NCI-H1930 (cell line): Measurements from ENCODE around the gene USP53.
"Not testable (repeated sequence)": the region's sequence is repeated elsewhere in the genome, so short reads cannot be mapped to it uniquely, and the experiment has no call there.

ENCODE experiments used
- DNase-seq, 2 experiments: peaks; one replicate each; lab custom pipeline; 2025; lab: John Stamatoyannopoulos, UW

USP53 gene

GRCh38 chr4:119279541-119279940 is 67.0 kb downstream of the USP53 start:
- not testable (repeated sequence) for DNase-seq

DNA sequence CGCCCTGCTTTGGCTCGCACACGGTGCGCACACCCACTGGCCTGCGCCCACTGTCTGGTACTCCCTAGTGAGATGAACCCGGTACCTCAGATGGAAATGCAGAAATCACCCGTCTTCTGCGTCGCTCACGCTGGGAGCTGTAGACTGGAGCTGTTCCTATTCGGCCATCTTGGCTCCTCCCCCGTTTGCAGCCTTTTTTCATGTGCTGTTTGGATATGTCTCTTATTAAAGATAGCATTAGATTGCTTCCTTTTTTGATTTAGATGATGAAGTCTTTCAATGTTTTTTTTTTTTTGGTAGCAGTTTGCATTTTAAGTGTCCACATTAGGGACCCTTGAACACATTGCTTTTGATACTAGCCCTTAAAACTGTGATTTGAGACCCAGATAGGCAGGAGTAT is 67.4 kb downstream of the USP53 start:
- DNase-seq, result not testable (repeated sequence)

GRCh38 chr4:119281393-119281792 is 68.9 kb downstream of the USP53 start:
- DNase-seq, result no peak

DNA sequence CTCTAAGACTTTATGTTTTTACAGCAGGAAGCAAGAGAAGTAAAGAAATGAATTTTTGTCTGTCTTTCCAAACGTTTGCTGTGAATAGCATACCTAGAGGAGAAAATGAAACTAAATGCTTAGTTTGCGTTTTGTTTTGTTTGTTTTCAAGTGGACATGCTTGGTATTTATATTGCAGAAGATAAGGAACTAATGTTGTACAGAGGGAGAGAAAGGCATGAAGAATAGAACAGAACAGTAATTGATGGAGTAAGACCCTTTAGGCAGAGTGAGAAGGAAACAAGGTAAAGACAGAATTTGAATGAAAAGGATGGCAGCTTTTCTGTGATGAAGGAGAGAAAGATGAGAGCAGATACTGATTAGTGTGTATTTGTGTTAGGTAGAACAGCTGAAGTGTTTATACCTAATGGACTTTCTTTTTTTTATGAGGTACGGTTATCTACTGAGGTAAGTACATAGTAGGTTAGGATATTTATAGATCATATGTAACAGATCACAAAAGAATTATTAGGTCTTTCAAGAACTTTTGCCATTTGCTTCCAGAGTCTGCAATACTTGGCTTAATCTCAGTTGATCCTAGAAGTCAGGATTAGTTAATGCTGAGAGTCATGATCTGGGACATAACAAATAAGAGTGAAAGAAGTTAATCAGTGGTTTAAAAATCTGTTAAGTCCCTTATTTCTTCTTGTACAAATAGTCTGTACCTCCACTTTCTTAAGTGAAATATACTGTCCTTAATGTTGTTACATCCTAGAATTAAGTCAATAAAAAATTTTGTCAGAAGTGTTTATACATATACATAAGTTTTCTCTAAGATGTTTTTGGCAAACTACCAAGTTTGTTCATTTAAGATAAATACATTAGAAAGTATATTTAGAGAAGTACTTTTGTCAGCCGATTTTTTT is 72.6 kb downstream of the USP53 start:
- no peak for DNase-seq

GRCh38 chr4:119286377-119287002 is 74.0 kb downstream of the USP53 start:
- no peak for DNase-seq

- no peak for DNase-seq
Measured at GRCh38 chr4:119289313-119289712, 76.8 kb downstream of the USP53 start.

GRCh38 chr4:119290598-119290997 is 78.1 kb downstream of the USP53 start:
- DNase-seq, result no peak

DNA sequence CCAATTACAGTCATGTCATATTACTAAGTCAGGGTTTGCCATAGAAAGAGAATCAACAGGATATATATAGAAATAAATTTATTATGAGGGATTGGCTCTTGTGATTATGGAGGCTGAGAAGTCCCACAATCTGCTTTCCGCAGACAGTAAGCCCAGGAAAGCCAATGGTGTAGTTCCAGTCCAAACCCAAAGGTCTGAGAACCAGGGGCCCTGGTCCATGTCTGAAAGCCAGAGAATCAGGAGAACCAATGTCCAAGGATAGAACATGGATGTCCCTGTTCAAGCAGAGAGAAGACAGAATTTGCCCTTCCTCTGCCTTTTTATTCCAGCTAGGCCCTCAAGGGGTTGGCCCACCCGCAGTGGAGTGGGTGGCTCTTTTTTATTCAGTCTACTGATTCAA is 83.8 kb downstream of the USP53 start:
- no peak for DNase-seq

DNA sequence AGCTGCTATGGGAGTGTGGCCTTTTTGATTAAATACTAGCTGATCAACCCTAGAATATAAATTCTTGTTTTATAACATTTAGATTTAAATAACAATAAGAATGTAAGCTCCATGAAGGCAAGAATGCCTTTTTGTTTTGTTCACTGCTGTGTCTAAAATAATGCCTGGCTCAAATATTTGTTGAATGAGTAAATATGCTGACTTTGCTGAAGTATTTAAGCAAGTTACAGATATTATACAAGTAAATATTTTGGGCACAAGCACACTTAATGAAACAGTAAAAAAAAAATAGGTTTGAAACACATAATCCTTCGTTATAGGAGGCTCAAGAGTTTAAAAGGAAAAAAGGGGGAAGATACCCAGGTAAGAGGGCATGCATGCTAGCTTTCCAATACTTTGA is 85.3 kb downstream of the USP53 start:
- no peak for DNase-seq

GRCh38 chr4:119299260-119299671 is 86.8 kb downstream of the USP53 start:
- no peak for DNase-seq

- no peak for DNase-seq
Measured at GRCh38 chr4:119299741-119300100, 87.2 kb downstream of the USP53 start.

DNA sequence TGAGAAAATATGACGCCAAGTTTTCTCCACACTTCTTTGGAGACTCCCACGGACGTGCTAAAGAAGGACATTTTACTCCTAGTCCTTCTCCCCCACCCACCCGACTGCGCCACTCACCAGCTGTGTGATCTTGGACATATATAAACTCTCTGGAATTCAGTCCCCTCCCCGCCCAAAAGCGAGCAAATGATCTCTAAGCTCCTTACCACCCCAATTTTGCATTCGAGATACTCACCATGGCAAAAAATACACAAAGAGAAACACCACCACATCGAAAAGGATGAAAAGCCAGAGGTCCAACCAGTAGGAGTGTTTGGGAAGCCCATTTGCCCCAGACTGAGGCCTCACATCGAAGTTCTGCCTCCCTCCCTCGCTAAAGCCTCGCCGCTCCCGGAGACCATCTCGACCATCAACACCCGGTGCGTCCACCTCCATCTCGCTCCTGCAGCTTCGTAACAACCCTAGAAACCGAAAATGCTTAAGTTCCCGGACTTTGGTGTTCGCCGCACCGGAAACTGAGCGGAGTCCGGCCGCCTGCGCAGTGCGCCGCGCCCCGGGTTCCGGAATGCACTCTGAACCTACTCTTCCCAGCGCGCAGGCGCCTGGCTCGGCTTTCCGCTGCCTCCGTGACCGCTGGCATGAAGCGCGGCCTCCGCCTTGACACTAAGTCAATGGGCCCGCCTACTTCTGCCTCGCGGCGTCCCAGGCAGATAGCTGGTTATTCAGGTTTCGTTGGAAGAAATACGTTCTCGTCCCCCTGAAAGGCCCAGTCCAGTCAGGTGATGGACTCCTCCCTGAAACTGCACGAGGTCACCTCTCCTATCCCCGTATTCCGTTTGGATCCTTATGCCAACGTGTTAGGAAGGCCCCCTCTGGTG is 87.8 kb downstream of the USP53 start:
- DNase-seq, result no peak

- no peak for DNase-seq
Measured at GRCh38 chr4:119302073-119302832, 89.7 kb downstream of the USP53 start.

DNA sequence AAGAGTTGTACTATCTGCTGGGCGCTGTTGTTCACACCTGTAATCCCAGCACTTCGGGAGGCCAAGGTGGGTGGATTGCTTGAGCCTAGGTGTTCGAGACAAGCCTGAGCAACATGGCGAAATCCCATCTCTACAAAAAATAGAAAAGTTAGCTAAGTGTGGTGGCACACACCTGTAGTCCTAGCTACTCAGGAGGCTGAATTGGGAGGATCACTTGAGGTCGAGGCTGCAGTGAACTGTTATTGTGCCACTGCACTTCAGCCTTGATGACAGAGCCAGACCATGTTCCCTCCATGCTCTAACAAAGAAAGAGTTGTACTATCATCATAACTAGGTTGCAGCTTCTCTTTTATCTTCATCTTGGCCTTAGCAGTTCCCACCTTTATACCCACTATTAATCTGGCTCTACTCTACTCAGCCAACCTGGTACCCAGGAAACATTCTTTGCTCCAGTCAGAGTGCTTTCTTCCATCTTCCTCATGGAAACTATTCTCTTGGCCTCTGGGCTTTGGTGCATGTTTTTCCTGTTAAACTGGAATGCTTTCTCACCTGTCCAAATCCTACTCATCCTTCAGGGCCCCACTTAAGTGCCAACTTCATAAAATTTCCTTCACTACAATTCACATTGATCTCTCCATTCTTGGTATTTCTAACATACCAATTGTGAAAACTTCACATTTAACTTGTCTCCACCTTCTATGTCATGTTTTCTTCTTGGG is 91.2 kb downstream of the USP53 start:
- DNase-seq, result no peak

- DNase-seq, result no peak
Measured at GRCh38 chr4:119304431-119304830, 91.9 kb downstream of the USP53 start.

- no peak for DNase-seq
Measured at GRCh38 chr4:119307606-119308005, 95.1 kb downstream of the USP53 start.

DNA sequence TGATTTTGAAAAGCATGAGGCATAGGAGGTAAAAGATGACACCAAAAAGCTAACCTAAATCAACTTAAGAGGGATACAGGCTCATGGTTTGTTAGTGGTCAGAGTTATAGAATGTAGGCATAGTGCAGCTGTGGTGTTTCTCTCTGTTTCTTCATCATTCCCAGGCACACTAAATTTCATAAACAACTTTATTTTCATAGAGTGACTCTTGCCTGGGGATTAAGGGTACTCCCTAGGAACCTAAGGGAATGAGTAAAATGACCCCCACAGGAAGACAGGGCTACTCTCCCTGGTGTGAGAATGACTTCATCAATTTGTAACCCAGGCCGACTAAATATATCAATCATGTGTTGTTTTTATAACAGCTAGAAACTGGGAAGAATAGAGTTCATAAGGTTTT is 98.3 kb downstream of the USP53 start:
- DNase-seq, result no peak

DNA sequence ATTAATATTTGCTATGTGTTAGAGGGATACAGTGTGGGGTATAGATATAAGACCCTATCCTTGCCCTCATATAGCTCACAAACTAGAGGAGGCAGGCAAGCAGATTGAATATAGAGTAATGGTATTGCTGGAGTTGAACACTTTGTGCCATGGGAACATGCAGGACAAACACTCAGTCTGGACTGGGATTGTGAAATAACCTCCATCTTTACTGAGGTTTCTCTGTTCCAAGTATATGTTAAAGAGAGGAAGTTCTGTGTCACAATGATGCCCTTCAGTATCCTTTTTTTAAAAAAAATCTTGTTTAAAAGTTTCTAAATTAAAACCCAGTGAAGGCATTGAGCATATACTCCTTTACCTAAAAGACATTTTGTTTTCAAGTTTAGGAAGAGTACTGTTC is 100.7 kb downstream of the USP53 start:
- DNase-seq, result no peak

- peak; percentile 34 to 54 for DNase-seq
Measured at GRCh38 chr4:119314356-119314755, 101.8 kb downstream of the USP53 start.

DNA sequence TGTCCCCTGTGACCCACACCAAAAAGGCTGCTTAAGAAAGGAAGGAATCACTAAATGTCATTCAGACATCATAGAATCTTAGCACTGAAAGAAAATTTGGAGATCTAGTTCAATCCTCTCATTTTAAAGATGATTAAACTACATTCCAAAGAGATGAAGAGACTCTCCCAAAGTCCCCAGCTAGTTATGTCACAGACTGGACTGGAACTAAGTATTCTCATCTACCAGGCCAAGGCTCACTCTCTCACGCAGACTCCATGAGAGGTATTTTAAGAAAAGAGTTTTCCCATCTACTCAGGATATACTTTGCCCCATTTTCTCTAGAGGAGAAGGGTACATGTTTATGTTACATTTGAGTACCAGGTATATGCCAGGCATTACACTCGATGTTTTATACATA is 102.5 kb downstream of the USP53 start:
- no peak for DNase-seq

- DNase-seq, result no peak
Measured at GRCh38 chr4:119317990-119318389, 105.5 kb downstream of the USP53 start.
